Effector memory CD4-positive, alpha-beta T cell (primary cell): ENCODE measurements around the gene SOX1.

Experiments used
- DNase-seq, 3 donors: peaks; one replicate each; pipeline ENCODE4 v3.0.0-alpha.2; 2020
- H3K27ac ChIP-seq: 2 replicates; pipeline ENCODE4 v1.7.0; 2013; ENCODE audit warnings: mild to moderate bottlenecking, low read length, moderate library complexity; ENCODE audit not compliant: insufficient read depth, poor library complexity, severe bottlenecking
- H3K27me3 ChIP-seq: replicated peaks from 2 replicates; pipeline ENCODE4 v1.7.0; 2013; ENCODE audit warnings: mild to moderate bottlenecking, low read length; ENCODE audit not compliant: insufficient read depth, control insufficient read depth, poor library complexity, severe bottlenecking
- H3K36me3 ChIP-seq: 2 replicates; pipeline ENCODE4 v1.7.0; 2013; ENCODE audit warnings: mild to moderate bottlenecking, low read length, moderate library complexity; ENCODE audit not compliant: control insufficient read depth, insufficient read depth
- H3K4me1 ChIP-seq: 2 replicates; pipeline ENCODE4 v1.7.0; 2013; ENCODE audit warnings: low read length, mild to moderate bottlenecking; ENCODE audit not compliant: control insufficient read depth, insufficient read depth, poor library complexity, severe bottlenecking
- H3K4me3 ChIP-seq: 2 replicates; pipeline ENCODE4 v1.7.0; 2013; ENCODE audit warnings: low read length, low read depth, mild to moderate bottlenecking; ENCODE audit not compliant: insufficient read depth, poor library complexity, severe bottlenecking
- H3K9me3 ChIP-seq: 2 replicates; pipeline ENCODE4 v1.7.0; 2013; ENCODE audit warnings: mild to moderate bottlenecking, low read length, moderate library complexity; ENCODE audit not compliant: control insufficient read depth

The SOX1 gene

GRCh38 chr13:112053167-112053743 is 13.7 kb upstream of the SOX1 start:
- DNase-seq = no peak
- no peaks in the 10 kb centered on the region for H3K4me1 ChIP-seq
- no peak overlapping the region for H3K27ac ChIP-seq
- no peaks in the 10 kb centered on the region for H3K9me3 ChIP-seq
- no peak overlapping the region for H3K4me3 ChIP-seq
- peaks cover 48% of the 10 kb centered on the region for H3K27me3 ChIP-seq
- no peaks in the 10 kb centered on the region for H3K36me3 ChIP-seq

DNA sequence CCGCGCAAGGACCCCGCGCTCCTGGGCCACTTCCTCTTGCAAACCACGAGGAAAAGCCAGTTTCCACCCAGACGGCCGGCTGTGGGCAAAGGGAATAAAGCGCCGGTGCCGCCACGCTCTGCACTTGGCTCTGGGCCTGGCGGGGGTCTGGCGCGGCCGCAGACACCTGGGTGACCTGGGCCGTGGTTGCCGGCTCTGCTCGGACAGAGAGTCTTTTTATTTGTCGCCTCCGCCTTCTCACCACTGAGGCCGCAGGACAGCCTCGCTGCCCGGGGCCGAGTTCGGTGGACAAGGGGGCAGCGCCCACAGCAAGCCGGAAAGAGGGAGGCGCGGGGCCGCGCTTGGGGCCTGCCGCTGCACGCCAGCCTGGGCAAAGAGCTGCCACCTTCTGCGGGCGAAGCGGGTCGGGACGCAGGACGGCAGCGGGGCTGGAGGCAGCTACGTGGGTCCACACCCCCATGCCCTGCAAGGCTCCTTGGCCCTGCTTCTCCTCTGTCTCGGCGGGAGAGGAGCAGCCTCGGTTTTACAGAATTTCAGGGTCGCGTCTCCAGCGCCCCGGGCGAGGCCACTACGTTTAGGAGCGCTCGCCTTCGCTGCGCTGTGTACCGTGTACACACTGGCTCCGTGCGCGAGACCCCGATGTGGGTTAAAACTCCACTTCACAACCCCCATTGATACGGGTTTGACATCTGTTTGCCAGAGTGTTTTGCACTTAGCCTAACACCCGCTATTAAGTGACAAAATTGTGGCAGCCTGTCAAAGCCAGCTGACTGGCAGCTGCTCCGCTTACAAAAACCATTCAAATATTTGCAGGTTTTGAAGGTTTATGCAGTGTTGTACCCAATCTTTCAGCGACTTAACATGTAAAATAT is 13.0 kb upstream of the SOX1 start:
- H3K4me3 ChIP-seq = no peak overlapping the region

GRCh38 chr13:112054616-112055015 is 12.3 kb upstream of the SOX1 start:
- H3K27ac ChIP-seq = no peak overlapping the region
- H3K4me3 ChIP-seq = no peak overlapping the region
- no peaks in the 10 kb centered on the region for H3K36me3 ChIP-seq
- H3K27me3 ChIP-seq = peaks cover 60% of the 10 kb centered on the region
- H3K4me1 ChIP-seq = no peaks in the 10 kb centered on the region
- H3K9me3 ChIP-seq = no peaks in the 10 kb centered on the region
- no peak for DNase-seq

More for the DNA sequence above, 13.0 kb upstream of the SOX1 start:
- Histone ChIP-seq H3K9me3 (no peaks in the 10 kb centered on the region), H3K27ac (no peak overlapping the region), H3K36me3 (no peaks in the 10 kb centered on the region), H3K4me1 (no peaks in the 10 kb centered on the region), H3K27me3 (peaks cover 54% of the 10 kb centered on the region)
- no peak for DNase-seq

GRCh38 chr13:112055036-112055914 is 11.7 kb upstream of the SOX1 start:
- no peak overlapping the region for H3K27ac ChIP-seq
- H3K4me3 ChIP-seq = no peak overlapping the region
- no peaks in the 10 kb centered on the region for H3K36me3 ChIP-seq
- H3K27me3 ChIP-seq = peaks cover 61% of the 10 kb centered on the region
- H3K9me3 ChIP-seq = no peaks in the 10 kb centered on the region
- no peaks in the 10 kb centered on the region for H3K4me1 ChIP-seq
- no peak for DNase-seq

DNA sequence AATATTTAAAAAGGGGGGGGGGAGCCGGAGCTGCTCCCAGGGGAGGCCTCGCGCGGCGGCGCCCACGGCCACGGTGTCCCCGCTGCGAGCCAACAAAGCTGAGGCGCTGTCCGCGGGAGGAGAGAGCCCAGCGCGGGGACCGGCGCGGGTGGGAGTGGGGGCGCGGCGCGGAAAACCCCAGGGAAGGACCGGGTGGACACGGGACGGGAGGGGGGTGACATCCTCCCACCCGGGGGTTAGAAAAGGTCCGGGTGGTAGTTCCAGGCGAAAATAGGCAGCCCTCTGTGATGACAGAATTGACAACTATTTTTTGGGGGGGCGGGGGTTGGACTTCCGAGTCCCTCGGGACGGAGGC is 11.1 kb upstream of the SOX1 start:
- DNase-seq = no peak
- no peak overlapping the region for H3K27ac ChIP-seq
- H3K4me1 ChIP-seq = no peaks in the 10 kb centered on the region
- H3K9me3 ChIP-seq = no peaks in the 10 kb centered on the region
- H3K27me3 ChIP-seq = peaks cover 63% of the 10 kb centered on the region
- no peak overlapping the region for H3K4me3 ChIP-seq
- no peaks in the 10 kb centered on the region for H3K36me3 ChIP-seq

DNA sequence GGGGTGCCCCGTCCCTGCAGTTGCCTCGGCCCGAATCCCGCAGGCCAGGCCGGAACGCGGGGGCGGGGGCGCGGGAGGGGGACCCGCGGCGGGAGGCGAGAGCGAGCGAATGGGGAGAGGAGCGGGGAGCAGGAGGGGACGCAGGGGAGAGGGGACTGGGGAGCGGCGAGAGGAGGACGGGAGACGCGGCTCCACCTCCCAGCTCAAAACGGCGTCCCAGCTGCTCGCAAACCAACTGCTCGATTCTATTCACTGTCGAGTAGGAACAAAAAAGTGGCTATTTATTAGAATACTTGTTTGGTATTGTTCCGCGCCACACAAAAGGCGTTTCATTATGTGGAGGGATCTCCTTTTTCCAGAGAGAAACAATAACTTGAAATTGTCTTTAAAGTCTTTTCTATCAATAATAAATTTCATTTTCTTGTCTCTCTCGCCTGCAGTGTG is 10.6 kb upstream of the SOX1 start:
- Histone ChIP-seq H3K9me3 (no peaks in the 10 kb centered on the region), H3K27ac (no peak overlapping the region), H3K4me3 (no peak overlapping the region), H3K27me3 (peaks cover 67% of the 10 kb centered on the region), H3K4me1 (no peaks in the 10 kb centered on the region), H3K36me3 (no peaks in the 10 kb centered on the region)
- DNase-seq = no peak

- Histone ChIP-seq H3K36me3 (no peaks in the 10 kb centered on the region), H3K9me3 (no peaks in the 10 kb centered on the region), H3K27me3 (peaks cover 73% of the 10 kb centered on the region), H3K27ac (no peak overlapping the region), H3K4me1 (no peaks in the 10 kb centered on the region), H3K4me3 (no peak overlapping the region)
- no peak for DNase-seq
Measured at GRCh38 chr13:112056739-112057438, 10.1 kb upstream of the SOX1 start.

GRCh38 chr13:112057439-112057735 is 9.6 kb upstream of the SOX1 start:
- Histone ChIP-seq H3K4me3 (no peak overlapping the region), H3K27ac (no peak overlapping the region), H3K9me3 (no peaks in the 10 kb centered on the region), H3K36me3 (no peaks in the 10 kb centered on the region), H3K4me1 (no peaks in the 10 kb centered on the region), H3K27me3 (peaks cover 78% of the 10 kb centered on the region)
- no peak for DNase-seq

DNA sequence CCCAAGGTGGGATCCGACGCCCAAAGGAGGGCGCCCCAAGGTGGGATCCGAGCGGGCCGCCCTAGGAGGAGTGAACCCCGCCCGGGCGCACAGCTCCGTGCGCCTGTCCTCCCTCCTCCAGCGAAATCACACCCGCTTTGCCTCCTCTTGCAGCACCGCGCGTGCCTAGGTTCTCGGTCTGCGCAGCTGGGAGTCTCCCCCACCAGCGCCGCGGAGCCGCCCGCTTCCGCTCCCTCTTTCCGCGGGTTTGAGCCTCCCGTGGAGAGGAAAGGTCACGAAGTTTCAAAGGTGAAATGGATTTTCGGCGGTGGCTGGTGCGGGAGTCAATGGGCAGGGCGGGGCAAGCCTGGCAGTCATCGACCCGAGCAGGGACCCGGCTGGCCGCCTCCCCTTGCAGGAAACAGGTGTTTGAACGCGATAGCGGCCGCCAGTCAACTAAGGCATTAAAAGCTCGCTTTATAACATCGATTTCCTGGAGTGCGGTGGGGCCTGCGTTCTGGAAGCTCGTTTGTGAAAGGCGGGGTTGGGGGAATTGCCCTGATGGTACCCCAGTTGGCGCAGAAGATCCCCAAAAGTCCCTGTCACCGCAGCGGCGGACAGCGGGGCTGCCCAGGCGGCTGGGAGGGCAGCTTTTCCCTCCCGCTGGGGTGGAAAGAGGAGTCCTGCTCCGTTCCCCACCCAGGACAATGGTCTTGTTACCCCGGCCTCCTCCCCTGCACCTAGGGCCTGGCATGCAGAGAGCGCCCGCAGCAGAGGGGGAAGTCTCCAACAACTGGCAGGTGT is 9.0 kb upstream of the SOX1 start:
- Histone ChIP-seq H3K27ac (no peak overlapping the region), H3K9me3 (no peaks in the 10 kb centered on the region), H3K4me3 (no peak overlapping the region), H3K4me1 (no peaks in the 10 kb centered on the region), H3K27me3 (peaks cover 78% of the 10 kb centered on the region), H3K36me3 (no peaks in the 10 kb centered on the region)
- no peak for DNase-seq
